ENCODE results near the gene NECTIN4. TPM values are rescaled to one million over a fixed set of nuclear protein-coding genes. Genes with fewer than 3 reads are reported as not detected.

Gene NECTIN4
- total RNA-seq, 1 experiment from 2014 or later, result 8.8 TPM

DNA sequence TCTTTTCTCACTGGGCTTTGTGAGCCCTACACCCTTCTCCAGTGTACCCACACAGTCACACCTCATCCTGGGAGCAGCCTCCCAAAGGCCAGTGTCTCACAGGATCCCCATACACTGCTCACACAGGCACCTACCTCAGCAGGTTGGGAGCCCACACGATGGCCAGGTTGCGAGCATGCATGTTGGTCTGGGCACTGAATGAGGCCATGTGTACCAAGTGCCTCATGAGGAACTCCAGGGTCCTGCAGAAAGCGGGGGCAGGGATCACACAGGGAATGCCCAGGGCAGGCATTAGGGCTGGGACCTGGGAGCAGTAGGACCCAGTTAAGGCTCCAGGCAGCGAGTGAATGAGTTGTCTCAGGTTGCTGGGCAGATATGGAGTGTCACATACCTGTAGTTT lies 35.1 kb downstream of the NECTIN4 start:
- H2AFZ ChIP-seq, result no peak overlapping the region
- intact Hi-C loops (cut with micrococcal nuclease; ENCODE audit: unreplicated experiment), result no loop called here
- H3K27ac ChIP-seq, result no peak overlapping the region
- no peaks in the 10 kb centered on the region for H3K27me3 ChIP-seq (ENCODE audit: insufficient read depth, low read depth)
- H3K4me3 ChIP-seq, result no peak overlapping the region
- CTCF ChIA-PET, result no interaction called here
- no peaks in the 10 kb centered on the region for H3F3A ChIP-seq (ENCODE audit: insufficient read depth, low read depth)
- TF ChIP-seq EZH2 (IDR thresholded peaks at IDR 0.05; ENCODE audit: low read depth), result no peak
- TF ChIP-seq, protein P1, sequence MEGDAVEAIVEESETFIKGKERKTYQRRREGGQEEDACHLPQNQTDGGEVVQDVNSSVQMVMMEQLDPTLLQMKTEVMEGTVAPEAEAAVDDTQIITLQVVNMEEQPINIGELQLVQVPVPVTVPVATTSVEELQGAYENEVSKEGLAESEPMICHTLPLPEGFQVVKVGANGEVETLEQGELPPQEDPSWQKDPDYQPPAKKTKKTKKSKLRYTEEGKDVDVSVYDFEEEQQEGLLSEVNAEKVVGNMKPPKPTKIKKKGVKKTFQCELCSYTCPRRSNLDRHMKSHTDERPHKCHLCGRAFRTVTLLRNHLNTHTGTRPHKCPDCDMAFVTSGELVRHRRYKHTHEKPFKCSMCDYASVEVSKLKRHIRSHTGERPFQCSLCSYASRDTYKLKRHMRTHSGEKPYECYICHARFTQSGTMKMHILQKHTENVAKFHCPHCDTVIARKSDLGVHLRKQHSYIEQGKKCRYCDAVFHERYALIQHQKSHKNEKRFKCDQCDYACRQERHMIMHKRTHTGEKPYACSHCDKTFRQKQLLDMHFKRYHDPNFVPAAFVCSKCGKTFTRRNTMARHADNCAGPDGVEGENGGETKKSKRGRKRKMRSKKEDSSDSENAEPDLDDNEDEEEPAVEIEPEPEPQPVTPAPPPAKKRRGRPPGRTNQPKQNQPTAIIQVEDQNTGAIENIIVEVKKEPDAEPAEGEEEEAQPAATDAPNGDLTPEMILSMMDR (conservative IDR thresholded peaks at IDR 0.05), result no peak
- H3K4me2 ChIP-seq, result no peak overlapping the region
- H3K36me3 ChIP-seq (ENCODE audit: low read depth), result no peaks in the 10 kb centered on the region
- no TSS peak for BruUV-seq (replicated peaks)
- no peaks in the 10 kb centered on the region for H3K79me2 ChIP-seq (ENCODE audit: low read depth)
- no peak for DNase-seq
- peaks cover 3% of the 10 kb centered on the region; the same call in 1 of the 2 replicates for H3K9me3 ChIP-seq (ENCODE audit: insufficient read depth, low read depth)
- no peaks in the 10 kb centered on the region for H3K9me2 ChIP-seq (ENCODE audit: insufficient read depth)
- H4K20me1 ChIP-seq (ENCODE audit: insufficient read depth), result no peaks in the 10 kb centered on the region
- no peaks in the 10 kb centered on the region for H3K4me1 ChIP-seq (replicated peaks; ENCODE audit: insufficient read depth)
- POLR2A ChIA-PET (ENCODE audit: unreplicated experiment), result interaction anchor here (0.6 to 0.9 kb wide), 2 partner anchors 65 to 295 kb away, joined by 3 to 4 read pairs; no protein-coding TSS in a partner anchor

DNA sequence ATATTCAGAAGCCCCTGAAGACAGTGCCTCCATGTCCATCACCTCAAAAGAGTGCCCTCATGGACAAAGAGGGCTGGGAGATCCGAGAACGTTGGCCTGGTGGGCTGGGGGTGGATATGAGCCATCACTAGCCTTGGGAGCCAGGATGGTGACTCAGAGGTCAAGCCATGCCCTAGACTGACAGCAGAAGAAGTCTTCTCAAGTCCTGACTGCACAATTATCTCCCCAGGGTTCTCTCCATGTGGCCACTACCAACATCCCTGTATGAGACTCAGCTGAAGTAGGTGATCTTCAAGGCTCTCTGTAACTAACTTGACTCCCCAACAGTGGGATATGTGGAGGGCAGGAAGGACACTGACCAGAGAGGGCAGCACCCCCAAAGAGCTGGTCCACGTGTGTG lies 36.5 kb downstream of the NECTIN4 start:
- no peak for DNase-seq
- Histone ChIP-seq H3K36me3 (ENCODE audit: low read depth) (no peaks in the 10 kb centered on the region), H3K79me2 (ENCODE audit: low read depth) (no peaks in the 10 kb centered on the region), H3K27me3 (ENCODE audit: insufficient read depth, low read depth) (no peaks in the 10 kb centered on the region), H3F3A (ENCODE audit: insufficient read depth, low read depth) (no peaks in the 10 kb centered on the region), H3K4me2 (no peak overlapping the region), H3K4me1 (replicated peaks; ENCODE audit: insufficient read depth) (no peaks in the 10 kb centered on the region), H4K20me1 (ENCODE audit: insufficient read depth) (no peaks in the 10 kb centered on the region), H3K27ac (no peak overlapping the region), H3K4me3 (no peak overlapping the region), H2AFZ (no peak overlapping the region), H3K9me2 (ENCODE audit: insufficient read depth) (no peaks in the 10 kb centered on the region), H3K9me3 (ENCODE audit: insufficient read depth, low read depth) (peaks cover 5% of the 10 kb centered on the region; the same call in 1 of the 2 replicates)
- ChIA-PET POLR2A (ENCODE audit: unreplicated experiment) (interaction anchor here (0.6 kb wide), 1 partner anchor 109 kb away, joined by 3 read pairs; no protein-coding TSS in a partner anchor), CTCF (no interaction called here)
- intact Hi-C loops (cut with micrococcal nuclease; ENCODE audit: unreplicated experiment), result no loop called here
- TF ChIP-seq EZH2 (IDR thresholded peaks at IDR 0.05; ENCODE audit: low read depth), result no peak
- TF ChIP-seq, protein P1 (conservative IDR thresholded peaks at IDR 0.05), result no peak
- no TSS peak for BruUV-seq (replicated peaks)

DNA sequence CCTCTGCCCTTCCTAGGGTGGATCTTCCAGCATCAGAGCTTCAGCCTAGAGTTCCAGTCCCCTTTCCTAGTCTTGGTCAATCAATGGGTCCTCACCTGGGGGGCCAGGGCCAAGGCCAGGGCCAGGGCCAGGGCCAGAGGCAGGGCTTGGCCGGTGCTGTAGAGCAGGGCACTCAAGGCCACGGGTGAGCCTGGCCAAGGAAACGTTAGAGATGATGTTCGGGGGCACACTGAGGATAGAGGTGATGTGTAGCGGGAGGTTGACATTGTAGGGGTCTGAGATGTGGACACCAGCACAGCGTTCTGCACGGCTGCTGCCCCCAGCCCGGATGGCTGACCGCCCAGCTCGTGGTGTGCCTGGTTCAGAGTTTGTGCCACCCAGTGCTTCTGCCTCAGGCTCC lies 38.1 kb downstream of the NECTIN4 start:
- Histone ChIP-seq H3K4me1 (replicated peaks; ENCODE audit: insufficient read depth) (peaks cover 8% of the 10 kb centered on the region), H3K79me2 (ENCODE audit: low read depth) (no peaks in the 10 kb centered on the region), H3K4me2 (no peak overlapping the region), H3K9me3 (ENCODE audit: insufficient read depth, low read depth) (peaks cover 16% of the 10 kb centered on the region), H3F3A (ENCODE audit: insufficient read depth, low read depth) (no peaks in the 10 kb centered on the region), H2AFZ (no peak overlapping the region), H3K36me3 (ENCODE audit: low read depth) (no peaks in the 10 kb centered on the region), H3K27ac (no peak overlapping the region), H4K20me1 (ENCODE audit: insufficient read depth) (no peaks in the 10 kb centered on the region), H3K27me3 (ENCODE audit: insufficient read depth, low read depth) (no peaks in the 10 kb centered on the region), H3K4me3 (no peak overlapping the region), H3K9me2 (ENCODE audit: insufficient read depth) (no peaks in the 10 kb centered on the region)
- ChIA-PET POLR2A (ENCODE audit: unreplicated experiment) (interaction anchor here (0.6 to 0.7 kb wide), 2 partner anchors 30 kb away, joined by 7 to 17 read pairs; partner anchors contain the start of gene F11R), CTCF (no interaction called here)
- TF ChIP-seq, protein P1 (conservative IDR thresholded peaks at IDR 0.05), result no peak
- no TSS peak for BruUV-seq (replicated peaks)
- DNase-seq, result no peak
- intact Hi-C loops (cut with micrococcal nuclease; ENCODE audit: unreplicated experiment), result no loop called here
